ENCODE measurements around the gene WSCD1.

Gene WSCD1

GRCh38 chr17:6061290-6061689 lies 8.9 kb upstream of the WSCD1 start:
- DNase-seq (ENCODE audit: low spot score): no peak

GRCh38 chr17:6064868-6065267 lies 5.3 kb upstream of the WSCD1 start:
- DNase-seq (ENCODE audit: low spot score): no peak

- no peak for DNase-seq (ENCODE audit: low spot score)
These were observed 4.8 kb upstream of the WSCD1 start for GRCh38 chr17:6065351-6065750.

GRCh38 chr17:6066183-6066948 lies 3.8 kb upstream of the WSCD1 start:
- no peak for DNase-seq (ENCODE audit: low spot score)

GRCh38 chr17:6067060-6067459 lies 3.1 kb upstream of the WSCD1 start:
- DNase-seq (ENCODE audit: low spot score): no peak

GRCh38 chr17:6070430-6070912 lies 292 bp downstream of the WSCD1 start:
- no peak for DNase-seq (ENCODE audit: low spot score)

GRCh38 chr17:6070913-6071511 lies 833 bp downstream of the WSCD1 start:
- no peak for DNase-seq (ENCODE audit: low spot score)

- no peak for DNase-seq (ENCODE audit: low spot score)
These were observed 1.4 kb downstream of the WSCD1 start for GRCh38 chr17:6071528-6072065.

- no peak for DNase-seq (ENCODE audit: low spot score)
These were observed 2.0 kb downstream of the WSCD1 start for GRCh38 chr17:6072157-6072556.

GRCh38 chr17:6072611-6073010 lies 2.4 kb downstream of the WSCD1 start:
- no peak for DNase-seq (ENCODE audit: low spot score)

- DNase-seq (ENCODE audit: low spot score): no peak
These were observed 3.4 kb downstream of the WSCD1 start for GRCh38 chr17:6073620-6074019.

GRCh38 chr17:6075050-6075449 lies 4.9 kb downstream of the WSCD1 start:
- DNase-seq (ENCODE audit: low spot score): no peak

- no peak for DNase-seq (ENCODE audit: low spot score)
These were observed 5.7 kb downstream of the WSCD1 start for GRCh38 chr17:6075845-6076244.

GRCh38 chr17:6077752-6078151 lies 7.6 kb downstream of the WSCD1 start:
- no peak for DNase-seq (ENCODE audit: low spot score)

GRCh38 chr17:6078458-6078871 lies 8.3 kb downstream of the WSCD1 start:
- DNase-seq (ENCODE audit: low spot score): no peak

GRCh38 chr17:6079155-6079888 lies 9.1 kb downstream of the WSCD1 start:
- DNase-seq (ENCODE audit: low spot score): no peak

- no peak for DNase-seq (ENCODE audit: low spot score)
These were observed 9.8 kb downstream of the WSCD1 start for GRCh38 chr17:6079960-6080359.

GRCh38 chr17:6080711-6081430 lies 10.7 kb downstream of the WSCD1 start:
- no peak for DNase-seq (ENCODE audit: low spot score)

GRCh38 chr17:6082335-6082734 lies 12.2 kb downstream of the WSCD1 start:
- no peak for DNase-seq (ENCODE audit: low spot score)

GRCh38 chr17:6084311-6085161 lies 14.4 kb downstream of the WSCD1 start:
- DNase-seq (ENCODE audit: low spot score): no peak

- DNase-seq (ENCODE audit: low spot score): no peak
These were observed 15.6 kb downstream of the WSCD1 start for GRCh38 chr17:6085812-6086211.
